K562 (cell line): ENCODE measurements around the gene COLEC12. TPM values are rescaled to one million over a fixed set of nuclear protein-coding genes. Genes with fewer than 3 reads are reported as not detected.

Experiments used
- ATAC-seq: fragments of 200-7000 bp; cut with Tn5 transposase; 3 replicates; pipeline ENCODE4 v1.9.1; 2020; ENCODE audit warnings: moderate library complexity
- BruUV-seq: library from RNA; stranded (reverse); fragments of 400-500 nt; replicated peaks from 2 replicates; lab custom pipeline; 2021; lab: Mats Ljungman, UMichigan
- CTCF ChIA-PET: fragments of 300-600 bp; formaldehyde crosslinking; extraction: SDS; loops from one replicate; lab custom pipeline; 2021; ENCODE audit warnings: low intra/inter-chr PET ratio; lab: Yijun Ruan, JAX
- POLR2A ChIA-PET: fragments of 300-600, 350-650 bp; sonication (Branson Sonifier 250); formaldehyde crosslinking; extraction: SDS; loops from one replicate; lab custom pipeline; 2021; ENCODE audit warnings: antibody characterized with exemption, inconsistent platforms; lab: Yijun Ruan, JAX
- DNase-seq, 4 experiments: peaks; one replicate each; pipeline versions ENCODE4 v3.0.0 to v3.0.0-alpha.2; 2011 to 2018; ENCODE audit warnings: low spot score in 3 of 4, mixed read lengths in 3 of 4; ENCODE audit errors: extremely low read depth in 1 of 4
- FAIRE-seq: peaks from 2 replicates; lab custom pipeline; 2011; peaks lifted over from hg19 to GRCh38; lab: Jason Lieb, UNC
- H2AFZ ChIP-seq: 2 replicates; pipeline ENCODE4 v1.6.0; 2011; ENCODE audit warnings: low read depth, low read length, control low read depth, inconsistent platforms
- H3K27ac ChIP-seq: fragments of 200-600 bp; 3 replicates; pipeline ENCODE4 v1.8.0; 2011; ENCODE audit warnings: low read depth, mild to moderate bottlenecking, control low read depth, inconsistent platforms, low read length, moderate library complexity, mixed read lengths; ENCODE audit errors: extremely low read depth
- H3K27me3 ChIP-seq, 2 experiments: fragments of 300-600 bp in 1 of 2; 2 replicates in 1 of 2; 3 replicates in 1 of 2; pipeline versions ENCODE4 v1.6.0 to v1.8.0; 2011; ENCODE audit warnings: inconsistent platforms in 2 of 2, low read length in 2 of 2, mild to moderate bottlenecking in 1 of 2, mixed read lengths in 1 of 2, moderate library complexity in 1 of 2; ENCODE audit not compliant: control insufficient read depth in 2 of 2, insufficient read depth in 2 of 2
- H3K36me3 ChIP-seq: fragments of 300-600 bp; 3 replicates; pipeline ENCODE4 v1.8.0; 2011; ENCODE audit warnings: mild to moderate bottlenecking, low read length, inconsistent platforms; ENCODE audit not compliant: control insufficient read depth, insufficient read depth
- H3K4me1 ChIP-seq, 2 experiments: fragments of 200-600 bp in 1 of 2; replicated peaks in 1 of 2; 2 replicates in 1 of 2; 3 replicates in 1 of 2; pipeline versions ENCODE4 v1.5.1 to v1.8.0; 2011; ENCODE audit warnings: inconsistent platforms in 2 of 2, low read length in 2 of 2, mild to moderate bottlenecking in 1 of 2, mixed read lengths in 1 of 2, moderate library complexity in 1 of 2; ENCODE audit not compliant: control insufficient read depth in 2 of 2, insufficient read depth in 2 of 2
- H3K4me2 ChIP-seq: 2 replicates; pipeline ENCODE4 v1.6.1; 2011; ENCODE audit warnings: low read length, control low read depth, inconsistent platforms, mixed read lengths; ENCODE audit not compliant: insufficient read depth
- H3K4me3 ChIP-seq: fragments of 200-600 bp; sonication (generic), shearing (Covaris generic); 2 replicates; pipeline ENCODE4 v1.5.1; 2016; ENCODE audit warnings: control low read depth, inconsistent platforms
- H3K79me2 ChIP-seq: fragments of 200-600 bp; 3 replicates; pipeline ENCODE4 v1.8.0; 2011; ENCODE audit warnings: low read length, inconsistent platforms; ENCODE audit not compliant: control insufficient read depth, insufficient read depth
- H3K9ac ChIP-seq, 2 experiments: 2 replicates each; pipeline versions ENCODE4 v1.6.0 to v1.6.1; 2011; ENCODE audit warnings: low read depth in 2 of 2, low read length in 2 of 2, control low read depth in 1 of 2, inconsistent platforms in 1 of 2, mild to moderate bottlenecking in 1 of 2, mixed read lengths in 1 of 2; ENCODE audit not compliant: insufficient read depth in 1 of 2
- H3K9me1 ChIP-seq: one replicate; pipeline ENCODE4 v1.6.0; 2011; ENCODE audit warnings: inconsistent platforms, mild to moderate bottlenecking, low read length, moderate library complexity; ENCODE audit not compliant: control insufficient read depth, insufficient read depth
- H3K9me3 ChIP-seq: replicated peaks from 2 replicates; pipeline ENCODE4 v1.5.1; 2011; ENCODE audit warnings: low read depth, low read length, inconsistent platforms; ENCODE audit not compliant: control insufficient read depth, insufficient read depth
- H4K20me1 ChIP-seq: replicated peaks from 2 replicates; pipeline ENCODE4 v1.6.1; 2011; ENCODE audit warnings: low read length, inconsistent platforms, mixed read lengths; ENCODE audit not compliant: control insufficient read depth, insufficient read depth
- ATF6 ChIP-seq: sonication (generic); formaldehyde crosslinking; IDR thresholded peaks from 2 replicates; pipeline ENCODE4 v1.4.0; 2020; ENCODE audit warnings: mild to moderate bottlenecking, missing genetic modification reagents
- HMBOX1 ChIP-seq: sonication (generic); IDR thresholded peaks from 2 replicates; pipeline ENCODE4 v1.6.1; 2016
- HSF4 ChIP-seq: fragments of 250-450 bp; sonication (Bioruptor Pico); IDR thresholded peaks from 2 replicates; pipeline ENCODE4 v2.1.2; 2022; ENCODE audit warnings: mild to moderate bottlenecking, moderate library complexity, borderline replicate concordance
- KDM1A ChIP-seq, 2 experiments: fragments of 450-650 bp; IDR thresholded peaks; 2 replicates each; pipeline ENCODE4 v1.6.1; 2016; ENCODE audit warnings: mild to moderate bottlenecking in 2 of 2
- MAFF ChIP-seq: IDR thresholded peaks from 2 replicates; pipeline ENCODE4 v1.6.1; 2012; ENCODE audit warnings: low read length, improper control_type of control experiment
- MAX ChIP-seq: sonication (generic); formaldehyde crosslinking; IDR thresholded peaks from 2 replicates; pipeline ENCODE4 v1.9.0; 2022; ENCODE audit warnings: mild to moderate bottlenecking, missing genetic modification reagents
- MXD1 ChIP-seq: fragments of 250-450 bp; sonication (Bioruptor Pico); IDR thresholded peaks from 2 replicates; pipeline ENCODE4 v1.8.0; 2021; ENCODE audit warnings: borderline replicate concordance, mild to moderate bottlenecking, moderate library complexity; ENCODE audit not compliant: poor library complexity, severe bottlenecking
- NONO ChIP-seq, 2 experiments: fragments of 200-400 bp in 1 of 2; fragments of 450-650 bp in 1 of 2; formaldehyde crosslinking in 1 of 2; IDR thresholded peaks; 2 replicates each; pipeline ENCODE4 v1.6.1; 2017; ENCODE audit warnings: low read depth in 2 of 2, mild to moderate bottlenecking in 2 of 2, moderate library complexity in 2 of 2, low read length in 1 of 2
- SIN3B ChIP-seq: fragments of 450-650 bp; IDR thresholded peaks from 2 replicates; pipeline ENCODE4 v1.6.1; 2017; ENCODE audit warnings: low read depth, mild to moderate bottlenecking, moderate library complexity
- SLC30A9 ChIP-seq: fragments of 250-450 bp; sonication (Bioruptor Pico); IDR thresholded peaks from 2 replicates; pipeline ENCODE4 v1.8.0; 2022; ENCODE audit warnings: mild to moderate bottlenecking, moderate library complexity
- USF1 ChIP-seq: sonication (generic); formaldehyde crosslinking; IDR thresholded peaks from 2 replicates; pipeline ENCODE4 v1.9.0; 2022; ENCODE audit warnings: mild to moderate bottlenecking, missing genetic modification reagents
- XRCC5 ChIP-seq: fragments of 200-400 bp; formaldehyde crosslinking; IDR thresholded peaks from 2 replicates; pipeline ENCODE4 v1.6.1; 2017; ENCODE audit warnings: low read depth, mild to moderate bottlenecking, low read length
- ZBTB2 ChIP-seq: fragments of 450-650 bp; IDR thresholded peaks from 2 replicates; pipeline ENCODE4 v1.6.1; 2016; ENCODE audit warnings: antibody characterized with exemption
- ZFX ChIP-seq: sonication (generic); formaldehyde crosslinking; IDR thresholded peaks from 2 replicates; pipeline ENCODE4 v1.8.0; 2022; ENCODE audit warnings: mild to moderate bottlenecking, missing genetic modification reagents, moderate library complexity
- ZNF75A ChIP-seq: fragments of 450-650 bp; formaldehyde crosslinking; IDR thresholded peaks from 2 replicates; pipeline ENCODE4 v1.4.0; 2020; ENCODE audit warnings: mild to moderate bottlenecking
- WGBS: fragments of 100-300 bp; shearing (Covaris generic); methylation state at CpG from one replicate; pipeline ENCODE4 v1.1.6; 2016; ENCODE audit warnings: low coverage, mixed read lengths; ENCODE audit not compliant: insufficient coverage; ENCODE audit errors: missing lambda C conversion rate; 5-methylcytosine and 5-hydroxymethylcytosine counted together
- in situ Hi-C: fragments of 300-500 bp; cut with MboI; formaldehyde crosslinking; loops from 4 replicates; pipeline ENCODE4 v1.15.0; 2018; ENCODE audit warnings: inconsistent platforms, mixed read lengths
- intact Hi-C: fragments of 100-400 bp; cut with micrococcal nuclease; formaldehyde crosslinking; loops from 2 replicates; pipeline ENCODE4 v1.14.2; 2022
- polyA plus RNA-seq, 8 experiments: library from polyadenylated mRNA; depleted of rRNA in 4 of 8; stranded (reverse) in 5 of 8; unstranded in 3 of 8; fragments of >200 nt; fragmentation: Nextera tagmentation in 2 of 8; fragmentation: Illumina TruSeq in 1 of 8; extraction: Ambion mirVana in 2 of 8; extraction: Trizol in 1 of 8; gene quantifications; 2 replicates each; pipeline versions ENCODE4 v1.2.1 to v1.2.3, GENCODE V29; 2011 to 2014; ENCODE audit warnings: inconsistent platforms in 1 of 8, missing spikeins in 1 of 8
- total RNA-seq, 7 experiments: library from RNA; depleted of rRNA in 6 of 7; stranded (reverse); fragments of >200 nt in 6 of 7; fragmentation: Illumina TruSeq in 2 of 7; extraction: Trizol in 2 of 7; gene quantifications; 2 replicates each; pipeline versions ENCODE4 v1.2.1 to v1.2.3, GENCODE V29; 2011 to 2021; ENCODE audit warnings: low replicate concordance in 1 of 7
- TF ChIP-seq, protein P1 (sequence below): fragments of 250-450 bp; sonication (Bioruptor Pico); IDR thresholded peaks from 2 replicates; pipeline ENCODE4 v1.8.0; 2022; ENCODE audit warnings: moderate library complexity, mild to moderate bottlenecking, inconsistent platforms

The COLEC12 gene
- total and polyA plus RNA-seq, 9 of the 15 experiments (the other 6 are each of a cell fraction or from before 2014, with no cell fraction given), result 0.04 TPM; not detected in 8

DNA sequence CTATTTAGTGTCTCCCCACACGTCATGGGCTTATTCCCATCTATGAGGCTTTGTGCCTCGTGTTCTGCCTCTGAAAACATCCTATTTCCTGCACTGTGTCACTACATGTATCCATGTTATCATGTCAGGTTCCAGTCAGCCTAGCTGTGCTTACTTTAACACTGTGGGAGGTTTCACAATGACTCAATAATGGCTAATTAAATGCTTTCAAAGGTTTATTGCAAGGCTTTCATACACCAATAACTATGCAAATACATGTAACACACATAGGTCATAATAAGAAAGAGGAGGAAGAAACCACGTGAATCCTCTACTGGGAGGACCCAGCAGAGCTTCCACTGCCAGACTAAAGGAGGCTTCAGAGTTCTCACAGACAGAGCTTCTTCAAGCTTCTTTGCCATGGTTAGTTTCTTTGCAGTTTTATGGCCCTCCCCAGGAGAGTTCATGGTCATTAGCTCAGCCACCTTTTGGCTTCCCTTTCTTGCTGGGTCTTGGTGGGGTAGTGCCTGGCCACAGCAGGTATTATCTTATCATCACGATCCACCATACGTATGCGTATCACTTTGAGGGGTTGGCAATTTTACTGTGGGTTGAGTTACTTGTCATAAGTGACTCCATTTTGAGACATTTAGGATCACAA, 5.1 kb upstream of the COLEC12 start:
- ChIA-PET CTCF (no interaction called here), POLR2A (interaction anchor here (1.2 kb wide), 1 partner anchor 127 kb away, joined by 3 read pairs; no protein-coding TSS in a partner anchor)
- ATAC-seq (no peak), DNase-seq (no peak), FAIRE-seq (no peak)
- peaks cover 43 to 45% of the 10 kb centered on the region in 2 experiments for H3K27me3 ChIP-seq
- under 1% methylated on average over 6 of the region's 6 CpGs for WGBS
- H3K4me1 ChIP-seq, result peaks cover 0 to 4% of the 10 kb centered on the region in 2 experiments; a peak in 1 of 5 replicates
- H3K9me3 ChIP-seq, result no peaks in the 10 kb centered on the region
- H4K20me1 ChIP-seq, result 0 out of 2 replicates have a peak, but pooled peaks cover 3% of the 10 kb centered on the region
- H3K36me3 ChIP-seq, result no peaks in the 10 kb centered on the region
- no peak overlapping the region for H3K4me2 ChIP-seq
- BruUV-seq, result no TSS peak
- no peak overlapping the region for H3K27ac ChIP-seq
- H3K4me3 ChIP-seq, result no peak overlapping the region
- intact Hi-C loops (no loop called here), in situ Hi-C loops (no loop called here)
- H3K9me1 ChIP-seq, result no peaks in the 10 kb centered on the region
- H3K79me2 ChIP-seq, result no peaks in the 10 kb centered on the region
- H2AFZ ChIP-seq, result no peak overlapping the region
- no peak overlapping the region for H3K9ac ChIP-seq
- no peak for TF ChIP-seq KDM1A (IDR thresholded peaks at IDR 0.05)
- no peak for TF ChIP-seq MAX (CRISPR knock-in tag)
- no peak for TF ChIP-seq XRCC5
- TF ChIP-seq ZNF75A, result no peak
- TF ChIP-seq HSF4 (CRISPR knock-in tag), result no peak
- no peak for TF ChIP-seq ZBTB2
- TF ChIP-seq ZFX (CRISPR knock-in tag), result no peak
- no peak for TF ChIP-seq SLC30A9 (CRISPR knock-in tag)
- no peak for TF ChIP-seq ATF6
- TF ChIP-seq HMBOX1, result no peak
- no peak for TF ChIP-seq USF1 (CRISPR knock-in tag)
- TF ChIP-seq SIN3B, result no peak
- no peak for TF ChIP-seq MAFF
- TF ChIP-seq MXD1 (CRISPR knock-in tag), result no peak
- TF ChIP-seq, protein P1, sequence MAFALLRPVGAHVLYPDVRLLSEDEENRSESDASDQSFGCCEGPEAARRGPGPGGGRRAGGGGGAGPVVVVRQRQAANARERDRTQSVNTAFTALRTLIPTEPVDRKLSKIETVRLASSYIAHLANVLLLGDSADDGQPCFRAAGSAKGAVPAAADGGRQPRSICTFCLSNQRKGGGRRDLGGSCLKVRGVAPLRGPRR (CRISPR knock-in tag), result no peak
- TF ChIP-seq NONO (IDR thresholded peaks at IDR 0.05; ENCODE audit: low read depth in 2 of 2, low read length in 1 of 2), result no peak
